Endothelial cell of umbilical vein (primary cell): Measurements from ENCODE around the gene MUTYH. TPM values are rescaled to one million over a fixed set of nuclear protein-coding genes. Genes with fewer than 3 reads are reported as not detected.

Experiments
- BruUV-seq: library from RNA; stranded (reverse); fragments of 400-500 nt; replicated peaks from 2 replicates; lab custom pipeline; 2021; lab: Mats Ljungman, UMichigan
- CTCF ChIA-PET: fragments of 300-600, 350-600 bp; sonication (Branson Sonifier 250); formaldehyde crosslinking; loops from one replicate; lab custom pipeline; 2021; ENCODE audit warnings: antibody characterized with exemption, inconsistent platforms; lab: Charles Lee
- POLR2A ChIA-PET: fragments of 300-600, 350-600 bp; sonication (Branson Sonifier 250); formaldehyde crosslinking; loops from one replicate; lab custom pipeline; 2021; ENCODE audit warnings: antibody characterized with exemption, inconsistent platforms; lab: Charles Lee
- DNase-seq: peaks from one replicate; pipeline ENCODE4 v3.0.0-alpha.2; 2011; ENCODE audit warnings: low read depth, low spot score
- FAIRE-seq: peaks from 2 replicates; lab custom pipeline; 2011; peaks lifted over from hg19 to GRCh38; lab: Jason Lieb, UNC
- H2AFZ ChIP-seq: 2 replicates; pipeline ENCODE4 v1.6.0; 2012; ENCODE audit warnings: low read depth, low read length, control low read depth, inconsistent platforms
- H3K27ac ChIP-seq: 2 replicates; pipeline ENCODE4 v1.5.1; 2011; ENCODE audit warnings: low read depth, mild to moderate bottlenecking, control low read depth, low read length, moderate library complexity; ENCODE audit not compliant: insufficient read depth
- H3K27me3 ChIP-seq, 2 experiments: 2 replicates each; pipeline versions ENCODE4 v1.6.0 to v1.6.1; 2011; ENCODE audit warnings: low read length in 2 of 2, mixed read lengths in 1 of 2; ENCODE audit not compliant: control insufficient read depth in 2 of 2, insufficient read depth in 2 of 2
- H3K36me3 ChIP-seq, 2 experiments: 2 replicates in 1 of 2; 3 replicates in 1 of 2; pipeline ENCODE4 v1.5.1; 2011; ENCODE audit warnings: low read length in 2 of 2, mild to moderate bottlenecking in 1 of 2, moderate library complexity in 1 of 2; ENCODE audit not compliant: control insufficient read depth in 2 of 2, insufficient read depth in 2 of 2; ENCODE audit errors: extremely low read depth in 1 of 2
- H3K4me1 ChIP-seq: 3 replicates; pipeline ENCODE4 v1.5.1; 2011; ENCODE audit warnings: mild to moderate bottlenecking, low read length; ENCODE audit not compliant: control insufficient read depth, insufficient read depth; ENCODE audit errors: extremely low read depth
- H3K4me2 ChIP-seq: 2 replicates; pipeline ENCODE4 v1.6.1; 2011; ENCODE audit warnings: low read length, control low read depth, mixed read lengths; ENCODE audit not compliant: insufficient read depth
- H3K4me3 ChIP-seq, 3 experiments: fragments of 200-600 bp in 1 of 3; sonication (generic), shearing (Covaris generic) in 1 of 3; replicated peaks in 1 of 3; 2 replicates each; pipeline ENCODE4 v1.5.1; 2011 to 2016; ENCODE audit warnings: control low read depth in 3 of 3, low read length in 3 of 3, mild to moderate bottlenecking in 2 of 3, inconsistent platforms in 1 of 3, low read depth in 1 of 3, moderate library complexity in 1 of 3; ENCODE audit not compliant: insufficient read depth in 1 of 3
- H3K79me2 ChIP-seq: 2 replicates; pipeline ENCODE4 v1.6.0; 2012; ENCODE audit warnings: low read length, inconsistent platforms; ENCODE audit not compliant: control insufficient read depth, insufficient read depth
- H3K9ac ChIP-seq: replicated peaks from 2 replicates; pipeline ENCODE3; 2011; ENCODE audit warnings: low read length, control low read depth; ENCODE audit not compliant: insufficient read depth; ENCODE audit errors: extremely low read depth
- H3K9me1 ChIP-seq: replicated peaks from 3 replicates; pipeline ENCODE4 v1.6.0; 2011; ENCODE audit warnings: mild to moderate bottlenecking, low read length; ENCODE audit not compliant: control insufficient read depth, insufficient read depth; ENCODE audit errors: extremely low read depth
- H3K9me3 ChIP-seq: replicated peaks from 2 replicates; pipeline ENCODE4 v1.5.1; 2012; ENCODE audit warnings: low read length, inconsistent platforms; ENCODE audit not compliant: control insufficient read depth, insufficient read depth
- H4K20me1 ChIP-seq: replicated peaks from 2 replicates; pipeline ENCODE3; 2011; ENCODE audit warnings: mild to moderate bottlenecking, low read length; ENCODE audit not compliant: control insufficient read depth, insufficient read depth; ENCODE audit errors: extremely low read depth
- EZH2 ChIP-seq: IDR thresholded peaks from 2 replicates; pipeline ENCODE4 v1.6.1; 2012; ENCODE audit warnings: borderline replicate concordance, low read depth, mild to moderate bottlenecking, moderate library complexity, low read length, inconsistent platforms; ENCODE audit not compliant: severe bottlenecking
- FOS ChIP-seq: IDR thresholded peaks from 2 replicates; pipeline ENCODE4 v1.6.1; 2011; ENCODE audit warnings: mild to moderate bottlenecking, low read length, moderate library complexity, borderline replicate concordance; ENCODE audit not compliant: insufficient read depth
- GATA2 ChIP-seq: IDR thresholded peaks from 2 replicates; pipeline ENCODE4 v1.7.0; 2011; ENCODE audit warnings: low read depth, mild to moderate bottlenecking, moderate library complexity, mixed read lengths, low read length; ENCODE audit not compliant: insufficient read length, insufficient read depth
- JUN ChIP-seq: IDR thresholded peaks from 2 replicates; pipeline ENCODE4 v1.6.1; 2011; ENCODE audit warnings: borderline replicate concordance, low read depth; ENCODE audit not compliant: insufficient read length, insufficient read depth
- MYC ChIP-seq: IDR thresholded peaks from one replicate; pipeline ENCODE4 v1.6.1; 2011; ENCODE audit warnings: mild to moderate bottlenecking, low read depth, low read length
- POLR2A ChIP-seq: IDR thresholded peaks from 2 replicates; pipeline ENCODE4 v1.6.1; 2012; ENCODE audit warnings: low read depth, mild to moderate bottlenecking, control low read depth, low read length
- POLR2AphosphoS5 ChIP-seq: IDR thresholded peaks from 2 replicates; pipeline ENCODE4 v1.6.1; 2012; ENCODE audit warnings: low read depth, mild to moderate bottlenecking, control low read depth, low read length, moderate library complexity; ENCODE audit not compliant: insufficient read depth
- dilution Hi-C: fragments of 300-500 bp; cut with MboI; formaldehyde crosslinking; loops from one replicate; pipeline ENCODE4 v1.15.0; 2019; ENCODE audit warnings: low sequenced_read_pairs; ENCODE audit not compliant: extremely low pct_ligation_motif_present
- intact Hi-C: fragments of 100-400 bp; cut with micrococcal nuclease; formaldehyde crosslinking; loops from one replicate; pipeline ENCODE4 v1.10.0; 2022
- polyA plus RNA-seq, 4 experiments: library from polyadenylated mRNA; depleted of rRNA in 3 of 4; stranded (reverse) in 3 of 4; unstranded in 1 of 4; fragments of >200 nt; gene quantifications; 2 replicates each; pipeline versions ENCODE4 v1.2.1 to v1.2.3, GENCODE V29; 2011 to 2012; ENCODE audit warnings: missing spikeins in 1 of 4
- total RNA-seq: library from RNA; stranded (reverse); gene quantifications from 2 replicates; pipeline ENCODE4 v1.2.3, GENCODE V29; 2021
- TF ChIP-seq, protein P1 (sequence below), 2 donors: IDR thresholded peaks; 1 replicate in 1 of 2; 2 replicates in 1 of 2; pipeline ENCODE4 v1.5.1; 2011; ENCODE audit warnings: low read length in 2 of 2, mild to moderate bottlenecking in 2 of 2, moderate library complexity in 2 of 2, control low read depth in 1 of 2, inconsistent platforms in 1 of 2, low read depth in 1 of 2; ENCODE audit not compliant: insufficient read depth in 1 of 2; ENCODE audit errors: extremely low read depth in 1 of 2
- TF ChIP-seq, protein P2 (sequence below): IDR thresholded peaks from 2 replicates; pipeline ENCODE4 v1.6.1; 2011; ENCODE audit not compliant: insufficient read depth, insufficient read length

Gene MUTYH
- total and polyA plus RNA-seq, 2 donors (not counting 3 experiments of a cell fraction or from before 2014, with no cell fraction given) = 12.3 to 16.6 TPM

DNA sequence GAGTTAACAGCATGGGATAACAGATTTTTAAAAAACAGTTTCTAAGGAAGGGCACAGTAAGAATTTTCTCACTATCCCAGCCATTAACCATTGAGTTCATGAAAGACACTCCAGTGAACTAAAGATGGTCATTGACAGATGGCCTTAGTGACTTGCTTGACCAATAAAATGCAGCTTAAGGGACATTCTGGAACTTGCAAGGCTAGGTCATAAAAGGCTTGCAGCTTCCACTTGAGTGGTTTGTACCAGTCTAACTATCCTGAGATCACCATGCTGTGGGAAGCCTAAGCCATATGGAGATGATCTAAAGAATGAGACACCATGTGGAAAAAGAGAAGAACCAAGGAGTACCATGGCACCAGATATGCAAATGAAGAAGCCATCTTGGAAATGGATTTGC is 37.9 kb upstream of the MUTYH start:
- TF ChIP-seq FOS (no peak), POLR2A (no peak), GATA2 (no peak), EZH2 (no peak), MYC (no peak), JUN (no peak), POLR2AphosphoS5 (no peak)
- TF ChIP-seq, protein P1, sequence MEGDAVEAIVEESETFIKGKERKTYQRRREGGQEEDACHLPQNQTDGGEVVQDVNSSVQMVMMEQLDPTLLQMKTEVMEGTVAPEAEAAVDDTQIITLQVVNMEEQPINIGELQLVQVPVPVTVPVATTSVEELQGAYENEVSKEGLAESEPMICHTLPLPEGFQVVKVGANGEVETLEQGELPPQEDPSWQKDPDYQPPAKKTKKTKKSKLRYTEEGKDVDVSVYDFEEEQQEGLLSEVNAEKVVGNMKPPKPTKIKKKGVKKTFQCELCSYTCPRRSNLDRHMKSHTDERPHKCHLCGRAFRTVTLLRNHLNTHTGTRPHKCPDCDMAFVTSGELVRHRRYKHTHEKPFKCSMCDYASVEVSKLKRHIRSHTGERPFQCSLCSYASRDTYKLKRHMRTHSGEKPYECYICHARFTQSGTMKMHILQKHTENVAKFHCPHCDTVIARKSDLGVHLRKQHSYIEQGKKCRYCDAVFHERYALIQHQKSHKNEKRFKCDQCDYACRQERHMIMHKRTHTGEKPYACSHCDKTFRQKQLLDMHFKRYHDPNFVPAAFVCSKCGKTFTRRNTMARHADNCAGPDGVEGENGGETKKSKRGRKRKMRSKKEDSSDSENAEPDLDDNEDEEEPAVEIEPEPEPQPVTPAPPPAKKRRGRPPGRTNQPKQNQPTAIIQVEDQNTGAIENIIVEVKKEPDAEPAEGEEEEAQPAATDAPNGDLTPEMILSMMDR (IDR thresholded peaks at IDR 0.05; ENCODE audit: extremely low read depth in 1 of 2, insufficient read depth in 1 of 2, low read depth in 1 of 2, low read length in 2 of 2) = no peak
- TF ChIP-seq, protein P2, sequence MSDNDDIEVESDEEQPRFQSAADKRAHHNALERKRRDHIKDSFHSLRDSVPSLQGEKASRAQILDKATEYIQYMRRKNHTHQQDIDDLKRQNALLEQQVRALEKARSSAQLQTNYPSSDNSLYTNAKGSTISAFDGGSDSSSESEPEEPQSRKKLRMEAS = no peak
- H3K4me3 ChIP-seq = no peak overlapping the region
- dilution Hi-C loops (no loop called here), intact Hi-C loops (no loop called here)
- H3K9me3 ChIP-seq = no peaks in the 10 kb centered on the region
- CTCF ChIA-PET = no interaction called here
- no peak for DNase-seq
- H3K27me3 ChIP-seq = no peaks in the 10 kb centered on the region
- H3K79me2 ChIP-seq = no peaks in the 10 kb centered on the region
- no TSS peak for BruUV-seq
- no peak overlapping the region for H3K4me2 ChIP-seq
- no peaks in the 10 kb centered on the region for H3K36me3 ChIP-seq
- no peaks in the 10 kb centered on the region for H3K9me1 ChIP-seq
- H4K20me1 ChIP-seq = no peaks in the 10 kb centered on the region
- FAIRE-seq = no peak
- no peaks in the 10 kb centered on the region for H3K4me1 ChIP-seq
- H3K9ac ChIP-seq = no peak overlapping the region
- H2AFZ ChIP-seq = no peak overlapping the region
- POLR2A ChIA-PET = no interaction called here
- H3K27ac ChIP-seq = no peak overlapping the region
